Activated gamma-delta T cell (primary cell): ENCODE measurements around the gene GNAZ.
"Not testable (repeated sequence)": the region's sequence is repeated elsewhere in the genome, so short reads cannot be mapped to it uniquely, and the experiment has no call there.

ENCODE experiments used
- DNase-seq: peaks from one replicate; lab custom pipeline; 2025; lab: John Stamatoyannopoulos, UW
- total RNA-seq, 2 donors: gene quantifications; one replicate each; lab custom pipeline; 2026; lab: John Stamatoyannopoulos, UW

GNAZ gene
- 2.1 to 3.7 reads per million in 2 donors for total RNA-seq

DNA sequence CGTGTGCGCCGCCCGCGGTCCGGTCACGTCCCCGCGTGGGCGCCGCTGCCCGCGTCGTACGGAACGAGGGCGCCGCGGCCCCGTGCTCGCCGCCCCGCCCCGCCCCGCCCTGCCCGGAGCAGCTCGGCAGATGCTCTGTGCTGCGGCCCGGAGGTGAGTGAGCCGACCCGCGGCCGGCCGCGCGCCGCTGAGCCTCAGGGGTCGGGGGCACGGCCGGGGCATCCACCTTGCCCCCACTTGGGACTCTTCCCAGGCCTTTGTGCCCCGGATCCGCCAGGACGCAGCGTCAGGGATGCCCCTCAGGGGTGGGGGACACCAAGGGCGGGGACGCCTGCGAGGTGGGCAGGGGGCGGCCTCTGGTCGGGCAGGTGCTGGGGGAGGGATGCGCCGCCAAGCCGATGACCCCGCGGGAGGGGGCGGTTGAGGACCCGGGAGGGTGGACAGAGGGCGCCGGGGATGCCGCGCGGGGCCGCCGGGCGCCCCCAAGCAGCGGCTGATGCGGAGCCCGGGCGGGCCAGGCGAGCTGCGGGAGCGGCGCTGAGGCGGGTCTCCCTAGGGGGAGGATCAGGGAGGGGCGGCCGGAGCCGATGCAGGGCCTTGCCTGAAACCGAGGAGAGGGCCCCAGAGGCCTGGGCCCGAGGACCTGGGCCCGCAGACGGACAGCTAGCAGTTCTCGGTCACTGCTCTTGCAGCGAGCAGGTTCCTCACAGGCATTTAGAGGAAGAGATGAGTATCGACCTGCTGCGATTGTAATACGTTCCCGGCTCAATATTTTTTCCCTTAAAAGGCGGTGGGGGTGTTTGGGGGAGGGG lies at the start of gene GNAZ:
GNAZ (plus strand) TSS at position 102 of the 812 bp plus-strand sequence. CDS start 25,177 bp downstream, outside the sequence.
- DNase-seq, result peak; percentile 50

DNA sequence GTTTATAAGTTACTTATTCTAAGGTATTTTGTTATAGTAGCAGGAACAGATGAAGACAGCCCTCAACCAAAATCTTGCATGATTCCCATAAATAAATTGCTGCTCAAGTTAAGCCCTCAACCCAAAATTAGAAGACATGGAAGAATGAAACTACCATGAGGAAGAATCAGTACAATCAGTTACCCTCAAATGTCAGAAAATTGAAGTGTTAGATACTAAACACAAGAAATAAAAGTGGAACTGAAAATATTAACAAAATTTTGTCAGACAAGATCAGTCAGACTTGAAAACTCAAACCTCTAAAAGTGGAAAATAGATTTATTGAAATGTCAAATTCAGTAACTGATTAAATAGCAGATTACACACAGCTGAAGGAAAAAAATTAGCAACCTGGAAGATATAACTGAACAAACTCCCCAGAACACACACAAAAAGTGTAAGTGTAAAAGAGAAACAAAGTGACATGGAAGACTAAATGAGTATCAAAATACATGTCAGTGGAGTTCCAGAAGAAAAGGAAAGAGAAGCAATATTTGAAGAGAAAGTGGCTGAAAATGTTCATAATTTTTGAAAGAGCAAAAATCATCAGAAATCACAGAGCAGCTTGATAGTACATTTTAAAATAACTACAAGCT lies 49.5 kb upstream of the GNAZ start:
- DNase-seq, result no peak

DNA sequence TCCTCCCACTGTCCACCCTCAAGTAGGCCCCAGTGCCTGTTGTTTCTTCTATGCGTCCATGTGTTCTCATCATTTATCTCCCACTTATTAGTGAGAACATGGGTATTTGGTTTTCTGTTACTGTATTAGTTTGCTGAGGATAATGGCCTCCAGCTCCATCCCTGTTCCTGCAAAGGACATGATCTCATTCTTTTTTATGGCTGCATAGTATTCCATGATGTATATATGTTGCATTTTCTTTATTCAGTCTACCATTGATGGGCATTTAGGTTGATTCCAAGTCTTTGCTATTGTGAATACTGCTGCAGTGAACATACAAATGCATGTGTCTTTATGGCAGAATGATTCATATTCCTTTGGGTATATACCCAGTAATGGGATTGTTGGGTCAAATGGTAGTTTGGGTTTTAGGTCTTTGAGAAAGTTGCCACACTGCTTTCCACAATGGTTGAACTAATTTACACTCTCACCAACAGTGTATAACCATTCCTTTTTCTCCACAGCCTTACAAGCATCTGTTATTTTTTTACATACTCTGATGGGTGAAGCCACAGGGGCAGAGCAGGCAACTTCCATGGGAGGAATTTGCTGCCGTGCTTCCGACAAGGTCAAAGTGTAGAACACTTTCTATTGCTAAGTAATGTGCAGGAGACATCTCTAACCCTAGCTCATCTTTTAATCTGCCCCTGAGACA lies 48.5 kb upstream of the GNAZ start:
- DNase-seq, result not testable (repeated sequence)

DNA sequence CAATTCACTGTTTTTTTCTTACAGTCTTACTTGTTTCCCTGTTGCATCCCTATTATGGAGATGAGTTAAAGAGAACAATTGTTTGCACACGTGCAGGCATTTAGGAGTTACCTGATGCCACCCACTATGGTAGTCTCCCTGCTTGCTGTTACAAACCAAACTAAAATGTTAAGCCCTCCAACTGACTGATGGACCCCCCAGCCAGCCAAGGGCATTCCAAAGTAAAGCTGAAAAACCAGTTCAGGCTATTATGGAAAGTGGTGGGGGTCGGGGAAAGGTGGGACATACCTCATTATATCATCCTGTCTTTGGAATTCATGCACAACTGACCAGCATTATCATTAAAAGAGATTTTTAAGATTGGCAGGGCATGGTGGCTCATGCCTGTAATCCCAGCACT lies 47.0 kb upstream of the GNAZ start:
- DNase-seq, result no peak

DNA sequence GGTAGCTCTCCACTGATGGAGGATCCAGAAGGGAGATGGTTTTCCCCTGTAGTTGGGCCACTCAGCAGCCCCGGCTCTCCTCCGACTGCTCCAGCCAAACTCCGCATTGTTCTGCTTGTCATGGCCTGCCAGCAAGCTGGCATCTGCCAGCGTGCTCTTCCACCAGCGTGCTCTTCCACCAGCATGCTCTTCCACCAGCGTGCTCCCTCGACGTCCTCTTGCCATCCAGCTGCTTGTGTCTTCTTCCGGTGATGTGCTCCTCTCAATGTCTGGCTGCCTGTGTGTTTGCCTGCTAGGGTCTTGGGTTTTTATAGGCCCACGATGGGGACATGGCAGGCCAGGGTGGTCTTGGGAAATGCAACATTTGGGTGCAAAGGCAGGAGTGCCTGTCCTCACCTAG lies 43.5 kb upstream of the GNAZ start:
- DNase-seq, result no peak

DNA sequence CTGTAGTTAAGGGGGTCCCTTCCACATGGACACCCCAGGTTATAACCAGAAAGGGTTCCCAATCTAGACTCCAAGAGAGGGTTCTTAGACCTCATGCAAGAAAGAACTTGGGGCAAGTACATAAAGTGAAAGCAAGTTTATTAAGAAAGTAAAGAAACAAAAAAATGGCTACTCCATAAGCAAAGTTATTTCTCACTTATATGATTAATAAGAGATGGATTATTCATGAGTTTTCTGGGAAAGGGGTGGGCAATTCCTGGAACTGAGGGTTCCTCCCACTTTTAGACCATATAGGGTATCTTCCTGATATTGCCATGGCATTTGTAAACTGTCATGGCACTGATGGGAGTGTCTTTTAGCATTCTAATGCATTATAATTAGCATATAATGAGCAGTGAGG lies 42.5 kb upstream of the GNAZ start:
- DNase-seq, result not testable (repeated sequence)

DNA sequence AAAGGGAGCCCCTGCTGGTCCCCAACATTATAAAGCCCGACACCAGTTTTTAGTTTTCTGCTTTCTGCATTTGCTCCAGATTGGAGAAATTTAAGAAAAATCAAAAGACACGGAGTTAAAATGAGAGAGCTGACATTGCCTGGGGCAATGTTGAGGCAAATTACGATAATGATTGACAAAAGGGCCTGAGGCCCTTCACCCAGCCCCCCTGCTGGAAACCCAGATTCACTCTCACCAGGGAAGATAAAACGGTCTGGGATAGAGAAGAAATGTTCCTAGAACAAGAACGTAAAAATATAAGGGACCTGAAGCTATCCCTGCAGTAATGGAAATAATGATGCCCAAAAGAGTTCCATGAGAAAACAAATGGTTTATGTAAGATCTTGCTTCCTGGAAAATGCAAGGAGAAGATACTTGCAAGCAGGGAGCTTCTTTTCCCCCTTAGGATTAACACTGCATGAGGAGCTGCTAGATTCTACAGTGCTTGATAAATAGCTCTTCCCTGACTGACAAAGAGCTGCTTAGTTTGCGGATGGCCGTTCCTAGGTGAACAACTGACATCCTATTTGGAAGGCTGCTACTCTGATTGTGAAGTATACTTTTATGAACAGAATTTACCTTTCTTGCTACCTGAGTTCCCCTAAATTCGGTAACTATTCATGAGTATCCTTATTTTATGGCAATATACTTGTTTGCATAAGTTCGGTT lies 40.6 kb upstream of the GNAZ start:
- DNase-seq, result no peak

DNA sequence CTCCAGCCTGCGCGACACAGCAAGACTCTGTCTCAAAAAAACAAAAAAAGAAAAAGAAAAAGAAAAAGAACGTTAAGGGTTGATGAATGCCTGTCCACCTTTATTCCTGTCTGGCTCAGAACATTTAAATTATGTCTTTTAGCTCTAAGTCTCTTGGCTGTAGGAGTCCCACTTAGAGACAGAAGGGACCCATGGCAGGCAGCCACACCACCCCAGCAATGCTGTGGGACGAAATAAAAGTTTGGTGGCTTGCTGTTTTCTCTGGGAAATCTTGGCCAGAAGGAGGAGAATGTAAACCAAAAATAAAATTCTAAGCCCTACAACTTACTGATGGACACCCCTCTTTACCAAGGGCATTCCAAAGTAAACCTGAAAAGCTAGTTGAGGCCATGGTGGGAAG lies 38.9 kb upstream of the GNAZ start:
- no peak for DNase-seq

DNA sequence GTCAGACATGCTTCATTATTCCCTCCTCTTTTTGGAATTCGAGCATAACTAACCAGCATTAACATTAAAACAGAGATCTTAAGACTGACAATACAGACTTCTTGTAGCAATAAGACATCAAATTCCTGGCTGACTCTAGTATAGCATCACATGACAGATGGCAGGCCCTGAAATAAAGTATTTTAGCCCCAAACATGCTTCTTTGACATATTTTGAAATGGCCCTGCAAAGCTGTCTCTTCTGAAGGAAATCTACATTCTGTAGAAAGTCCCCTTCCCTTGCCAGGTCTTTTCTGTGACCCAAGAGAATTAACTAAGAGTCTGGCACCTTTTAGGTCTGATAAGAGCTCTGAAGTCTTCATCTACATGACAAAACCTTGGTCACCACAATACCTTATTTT lies 38.5 kb upstream of the GNAZ start:
- DNase-seq, result no peak

DNA sequence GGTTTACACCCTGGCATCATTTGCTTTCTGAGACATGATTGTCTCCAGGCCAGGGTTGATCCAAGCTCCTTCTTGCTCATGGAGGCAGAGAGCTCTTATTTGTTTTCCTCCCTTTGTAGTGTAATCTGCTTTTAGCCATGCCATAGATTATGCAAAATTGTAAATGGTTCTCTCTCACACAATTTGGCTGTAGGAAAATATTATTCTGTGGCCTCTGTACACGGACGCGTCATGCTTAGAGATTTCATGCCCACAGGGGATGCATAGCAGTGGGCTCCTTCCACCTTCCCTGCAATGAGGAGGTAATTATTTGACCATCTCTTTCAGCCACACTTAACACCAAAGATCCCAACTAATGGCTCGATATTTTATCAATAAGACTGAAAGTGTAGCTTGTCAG lies 37.7 kb upstream of the GNAZ start:
- no peak for DNase-seq

DNA sequence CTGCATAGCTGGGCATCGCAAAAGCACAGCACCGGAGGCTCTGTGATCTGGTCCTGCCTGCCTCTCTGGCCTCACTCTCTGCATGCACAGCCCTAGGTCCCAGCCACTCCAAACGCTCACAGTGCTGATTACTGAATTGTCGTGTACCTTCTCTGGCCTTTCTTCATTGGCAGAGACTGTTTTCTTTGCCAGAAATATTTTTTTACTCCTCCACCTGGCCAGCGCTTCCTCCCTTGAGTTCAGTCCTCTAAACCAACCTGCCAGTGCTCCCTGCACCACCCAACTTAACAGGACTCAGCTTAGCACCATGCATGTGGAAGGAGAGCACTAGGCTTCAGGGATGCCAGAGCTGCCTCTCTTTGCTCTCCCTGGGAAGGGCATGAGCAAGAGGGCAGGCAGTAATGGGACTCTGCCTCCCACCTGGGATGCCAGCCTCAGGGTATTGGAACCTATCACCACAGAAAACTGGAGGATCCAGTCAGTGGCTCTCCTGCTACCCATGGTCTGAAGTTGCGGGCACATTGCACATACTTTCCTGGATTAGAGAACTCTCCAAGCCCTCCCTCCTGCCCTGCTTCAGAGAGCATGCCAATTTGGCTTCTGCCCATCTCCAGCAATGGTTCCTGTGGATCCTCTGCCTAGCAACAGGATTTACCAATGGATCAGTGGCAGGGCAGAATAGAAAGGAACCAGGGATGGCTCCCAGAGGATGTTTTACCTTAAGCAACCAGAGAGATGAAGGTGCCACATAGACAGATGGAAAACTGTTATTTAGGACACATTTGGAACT lies 37.0 kb upstream of the GNAZ start:
- DNase-seq, result no peak

DNA sequence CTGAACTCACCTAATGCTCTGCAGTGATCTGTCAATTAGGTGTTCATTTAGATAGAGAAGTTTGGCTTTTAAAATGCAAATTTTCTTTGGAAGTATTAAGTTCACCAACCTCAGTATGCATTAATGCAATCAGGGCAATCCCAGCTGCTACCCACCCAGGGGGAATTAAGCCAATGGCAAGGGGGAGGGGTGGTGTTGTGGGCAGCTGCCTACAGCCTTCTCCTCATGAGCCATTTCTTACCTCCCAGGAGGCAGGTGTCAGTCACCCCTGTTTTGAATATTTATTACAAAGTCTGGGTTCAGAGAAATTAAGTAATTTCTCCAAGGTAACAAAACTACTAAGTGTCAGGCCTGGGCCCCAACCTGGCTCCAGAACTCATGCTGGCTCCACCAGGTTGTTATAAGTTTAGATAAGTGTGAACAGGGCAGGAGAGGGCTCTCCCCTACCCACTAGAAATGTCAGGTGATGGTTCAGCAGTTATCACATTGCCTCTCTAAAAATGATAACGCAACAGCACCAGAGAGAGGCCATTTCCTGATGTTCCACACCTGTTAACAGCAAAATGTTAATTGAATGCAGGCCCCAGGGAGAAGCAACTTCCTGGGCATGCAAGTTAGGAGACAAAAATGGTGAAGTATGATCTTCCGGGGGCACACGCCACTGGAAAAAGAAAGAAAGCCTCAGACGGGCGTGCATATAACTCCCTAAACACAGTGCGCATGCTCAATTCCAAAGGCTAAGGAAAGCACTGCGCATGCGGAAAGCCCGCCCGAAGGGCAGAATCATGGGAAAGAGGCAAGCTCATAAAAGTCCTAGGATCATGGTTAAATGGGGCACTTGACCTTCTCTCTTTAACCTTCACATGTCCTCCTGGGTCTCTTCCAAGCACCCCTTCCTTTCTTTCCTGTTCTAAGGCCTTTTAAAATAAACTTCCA lies 35.4 kb upstream of the GNAZ start:
- DNase-seq, result no peak

DNA sequence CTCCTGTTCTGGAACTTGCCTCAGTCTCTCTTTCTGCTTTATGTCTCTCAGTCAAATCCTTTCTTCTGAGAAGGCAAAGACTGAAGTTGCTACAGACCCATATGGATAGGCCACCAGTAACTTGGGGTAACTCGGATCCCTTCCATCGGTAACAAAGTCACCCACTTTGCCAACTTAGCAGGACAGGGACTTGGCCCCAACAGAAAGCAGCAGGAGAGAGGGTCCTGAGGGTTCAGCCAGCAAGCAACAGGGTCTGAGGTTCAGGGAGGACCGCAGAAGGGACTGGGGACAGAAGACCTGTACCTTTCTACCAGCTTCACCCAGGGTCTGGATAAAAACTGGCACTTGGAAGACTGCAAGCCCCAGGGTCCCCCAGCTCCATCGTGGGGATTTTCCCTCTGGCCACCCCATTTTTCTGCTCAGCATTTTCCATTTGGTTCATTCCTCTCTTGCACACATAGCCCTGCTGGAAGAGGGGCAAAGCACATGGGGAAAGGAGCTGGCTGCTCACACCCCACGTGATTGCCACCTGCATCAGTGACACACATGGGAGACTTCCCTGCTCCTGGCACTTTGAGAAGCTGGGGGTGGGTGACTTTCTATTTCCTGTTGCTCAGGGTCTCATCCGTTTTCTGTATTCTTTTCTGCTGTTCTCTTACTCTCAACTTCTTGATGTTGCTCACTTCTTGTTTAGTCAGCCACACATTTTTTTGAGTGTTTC lies 34.6 kb upstream of the GNAZ start:
- DNase-seq, result no peak

DNA sequence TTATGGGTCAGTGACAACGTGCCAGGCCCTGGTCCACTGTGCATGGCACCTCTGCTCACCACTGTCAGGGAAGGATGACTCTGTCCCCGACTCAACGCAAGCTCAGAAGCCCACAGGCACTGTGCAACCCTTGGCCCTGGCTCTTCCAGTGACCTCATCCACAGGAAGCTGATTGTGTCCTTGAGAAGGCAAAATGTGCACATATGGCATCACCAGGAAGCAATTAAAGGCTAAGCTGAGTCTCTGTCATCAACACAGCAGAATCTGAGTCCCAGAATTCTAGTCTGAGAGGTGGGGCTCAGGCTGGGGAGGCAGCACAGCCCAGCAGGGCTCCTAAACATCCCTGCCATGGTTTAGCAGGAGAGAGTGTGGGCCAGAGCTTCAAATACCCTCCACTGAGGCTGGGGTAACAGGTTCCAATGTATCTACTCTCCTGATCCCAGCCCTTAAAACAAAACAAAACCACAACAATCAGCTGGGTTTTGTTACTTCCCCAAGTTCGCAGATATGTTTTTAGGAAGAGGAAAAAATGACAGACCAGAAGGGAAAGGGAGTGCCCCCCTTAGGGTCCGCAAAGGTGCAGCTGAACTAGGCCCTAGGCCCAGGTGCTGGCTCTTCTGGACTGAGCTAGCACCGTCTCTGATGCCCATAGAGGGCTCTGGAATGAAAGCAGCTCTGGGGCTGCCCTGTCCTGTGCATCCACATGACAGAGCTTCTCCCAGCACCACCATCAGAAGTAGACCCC lies 33.5 kb upstream of the GNAZ start:
- no peak for DNase-seq

DNA sequence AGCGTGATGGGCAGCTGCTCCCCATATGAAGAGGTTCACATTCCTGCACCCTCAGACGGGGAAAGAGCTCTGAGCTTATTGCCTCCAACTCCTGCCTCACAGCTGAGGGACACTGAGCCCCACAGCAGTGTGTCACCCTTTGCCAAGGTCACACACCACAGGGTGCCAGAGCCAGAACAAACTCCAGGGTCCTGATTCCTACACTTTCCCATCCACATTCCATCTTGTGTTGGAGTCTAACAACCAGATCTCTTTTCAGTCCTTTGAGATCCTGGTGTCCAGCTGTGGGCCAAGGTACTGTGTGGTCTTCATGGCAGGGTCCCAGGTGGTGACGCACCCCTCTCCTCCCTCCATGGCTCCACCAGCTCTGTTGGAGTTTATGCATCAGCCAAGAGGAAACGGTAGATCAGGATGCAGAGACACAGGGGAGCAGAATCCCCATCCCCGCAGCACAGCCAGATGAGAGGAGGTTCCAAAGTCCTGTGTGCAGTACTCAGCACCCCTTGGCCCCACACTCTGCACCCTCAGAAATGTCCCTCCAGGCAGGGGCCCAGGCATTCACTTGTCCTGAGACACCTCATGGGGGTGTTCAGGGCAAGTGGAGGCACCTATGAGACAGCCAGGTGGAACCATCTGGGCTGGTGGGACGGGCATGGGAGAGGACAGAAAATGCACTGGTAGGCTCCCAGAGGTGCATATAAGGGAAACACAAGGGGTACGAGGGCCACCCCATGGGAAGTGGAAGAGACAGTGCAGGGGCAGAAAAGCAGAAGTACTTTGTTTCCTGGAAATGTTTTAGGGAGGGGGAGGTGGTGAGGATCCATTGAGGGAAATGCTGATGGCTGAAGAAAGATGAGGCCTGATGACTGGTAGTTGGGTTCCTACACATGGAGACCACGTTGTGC lies 32.6 kb upstream of the GNAZ start:
- no peak for DNase-seq

DNA sequence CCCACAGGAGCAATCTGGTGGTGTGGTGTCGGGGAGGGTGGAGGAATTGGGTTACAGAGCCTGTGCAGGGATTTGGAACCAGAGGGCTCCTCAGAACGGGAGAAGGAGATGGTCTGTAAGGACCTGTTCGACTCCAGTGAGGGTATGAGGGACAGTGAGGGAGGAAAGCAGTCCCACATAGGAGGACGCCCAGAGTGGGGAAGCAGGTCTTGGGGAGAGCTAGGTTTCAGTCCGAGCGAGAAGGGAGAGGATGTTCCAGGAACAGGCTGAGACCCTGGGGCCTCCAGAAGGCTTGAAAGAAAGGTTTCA lies 32.0 kb upstream of the GNAZ start:
- no peak for DNase-seq

DNA sequence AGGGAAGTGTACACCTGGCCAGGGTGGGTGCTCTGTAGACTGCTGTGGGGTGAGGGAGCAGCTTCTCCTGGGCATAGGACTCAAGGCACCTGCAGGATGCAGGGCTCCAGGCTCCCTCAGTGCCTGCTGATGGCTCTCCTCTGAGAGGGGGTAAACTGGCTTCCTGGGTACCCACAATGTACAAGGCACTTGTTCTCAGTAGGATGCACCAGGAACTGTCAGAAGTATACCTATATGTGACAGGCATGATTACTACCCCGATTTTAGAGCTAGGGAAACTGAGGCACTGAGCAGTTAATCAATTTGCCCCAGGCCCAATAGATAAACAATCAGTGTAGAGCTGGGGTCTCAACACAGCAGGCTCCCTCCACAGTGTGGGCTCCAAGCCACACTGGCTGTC lies 31.4 kb upstream of the GNAZ start:
- DNase-seq, result no peak

DNA sequence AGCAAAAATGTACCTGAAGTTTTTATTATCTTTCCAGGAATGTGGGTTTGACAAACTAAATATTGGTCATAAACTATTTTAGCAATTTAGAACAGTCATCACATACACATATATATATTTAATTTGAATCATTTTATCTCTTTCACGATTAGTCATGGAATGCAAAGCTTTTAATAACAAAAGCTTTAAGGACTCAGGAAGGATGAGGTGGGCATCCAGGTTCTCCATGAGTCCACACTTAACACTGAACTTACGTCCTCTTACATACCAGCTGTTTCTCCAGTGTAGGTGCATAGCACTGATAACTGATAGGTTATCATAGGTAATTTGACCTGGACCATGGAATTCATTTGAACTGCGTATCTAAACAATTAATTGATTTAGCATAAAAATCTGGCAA lies 28.1 kb upstream of the GNAZ start:
- DNase-seq, result no peak
